HG03457 (cell line): Measurements from ENCODE around the gene SFXN3.

ENCODE experiments used
- ATAC-seq: cut with Tn5 transposase; IDR thresholded peaks from one replicate; pipeline ENCODE4 v1.9.1; 2021; ENCODE audit warnings: moderate number of reproducible peaks; ENCODE audit not compliant: unreplicated experiment

SFXN3 gene

GRCh38 chr10:101071267-101071884, 40.3 kb downstream of the SFXN3 start:
- no peak for ATAC-seq

GRCh38 chr10:101071885-101072433, 40.9 kb downstream of the SFXN3 start:
- ATAC-seq: no peak

- ATAC-seq: no peak
Measured at GRCh38 chr10:101072923-101073322, 41.9 kb downstream of the SFXN3 start.

- ATAC-seq: no peak
Measured at GRCh38 chr10:101073631-101074030, 42.6 kb downstream of the SFXN3 start.

DNA sequence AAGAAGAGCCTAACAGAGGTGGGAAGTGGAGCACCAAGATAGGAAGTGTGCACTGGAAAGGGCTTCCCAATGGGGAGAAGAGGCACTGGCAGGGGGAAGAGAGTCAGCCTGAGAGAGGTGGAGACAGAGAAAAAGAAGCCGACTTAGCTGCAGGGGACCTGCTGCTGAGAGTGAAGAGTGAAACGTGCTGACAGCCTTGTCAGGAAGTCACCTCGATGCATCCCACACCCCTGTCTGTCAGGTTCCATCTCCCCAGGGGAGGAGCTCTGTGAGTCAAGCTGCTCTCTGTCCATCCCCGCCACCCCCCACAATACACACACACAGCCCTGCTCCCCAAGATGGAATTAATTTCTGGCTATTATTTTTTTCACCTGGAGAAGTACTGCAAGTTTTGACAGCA, 44.7 kb downstream of the SFXN3 start:
- no peak for ATAC-seq

- no peak for ATAC-seq
Measured at GRCh38 chr10:101076630-101077029, 45.6 kb downstream of the SFXN3 start.

DNA sequence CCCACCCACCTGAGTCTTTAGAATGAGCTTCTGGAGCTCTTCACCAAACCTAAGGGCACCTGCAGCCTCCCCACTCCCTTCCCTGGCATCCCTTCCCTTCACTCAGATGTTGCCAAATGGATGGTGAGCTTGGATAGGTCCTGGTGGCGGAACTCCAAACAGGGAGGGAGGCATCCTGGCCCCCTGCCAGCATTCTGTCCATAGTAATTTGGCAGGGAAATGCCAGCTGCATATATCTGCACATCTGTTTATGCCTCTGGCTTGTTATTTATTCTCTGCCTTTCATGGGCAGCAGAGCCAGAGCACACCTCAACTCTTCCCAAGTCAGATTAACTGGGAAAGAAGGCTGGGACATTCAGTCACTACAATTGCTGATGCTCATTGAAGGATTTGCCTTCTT, 48.8 kb downstream of the SFXN3 start:
- ATAC-seq: no peak

- no peak for ATAC-seq
Measured at GRCh38 chr10:101080933-101081931, 50.2 kb downstream of the SFXN3 start.

- ATAC-seq: no peak
Measured at GRCh38 chr10:101085846-101086245, 54.8 kb downstream of the SFXN3 start.

DNA sequence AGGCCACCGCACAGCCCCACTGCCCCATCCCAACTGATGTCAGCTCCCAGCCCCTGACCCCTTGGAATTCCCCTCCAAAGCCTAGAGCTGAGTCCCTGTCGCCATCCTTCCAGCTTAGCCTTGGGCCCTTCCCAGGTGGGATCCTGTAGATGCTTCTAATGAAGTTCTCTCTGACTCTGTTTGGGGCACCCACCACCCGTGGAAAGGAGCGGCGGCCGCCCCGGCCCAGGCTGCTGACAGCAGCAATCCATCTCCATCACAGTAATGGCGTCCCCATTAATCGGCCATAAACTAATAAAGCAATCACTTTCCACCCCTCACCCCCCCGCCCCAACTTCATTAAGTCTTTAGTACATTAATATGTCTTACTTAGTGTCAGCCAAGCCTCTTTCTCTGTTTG, 56.3 kb downstream of the SFXN3 start:
- no peak for ATAC-seq

GRCh38 chr10:101087965-101088364, 56.9 kb downstream of the SFXN3 start:
- no peak for ATAC-seq

DNA sequence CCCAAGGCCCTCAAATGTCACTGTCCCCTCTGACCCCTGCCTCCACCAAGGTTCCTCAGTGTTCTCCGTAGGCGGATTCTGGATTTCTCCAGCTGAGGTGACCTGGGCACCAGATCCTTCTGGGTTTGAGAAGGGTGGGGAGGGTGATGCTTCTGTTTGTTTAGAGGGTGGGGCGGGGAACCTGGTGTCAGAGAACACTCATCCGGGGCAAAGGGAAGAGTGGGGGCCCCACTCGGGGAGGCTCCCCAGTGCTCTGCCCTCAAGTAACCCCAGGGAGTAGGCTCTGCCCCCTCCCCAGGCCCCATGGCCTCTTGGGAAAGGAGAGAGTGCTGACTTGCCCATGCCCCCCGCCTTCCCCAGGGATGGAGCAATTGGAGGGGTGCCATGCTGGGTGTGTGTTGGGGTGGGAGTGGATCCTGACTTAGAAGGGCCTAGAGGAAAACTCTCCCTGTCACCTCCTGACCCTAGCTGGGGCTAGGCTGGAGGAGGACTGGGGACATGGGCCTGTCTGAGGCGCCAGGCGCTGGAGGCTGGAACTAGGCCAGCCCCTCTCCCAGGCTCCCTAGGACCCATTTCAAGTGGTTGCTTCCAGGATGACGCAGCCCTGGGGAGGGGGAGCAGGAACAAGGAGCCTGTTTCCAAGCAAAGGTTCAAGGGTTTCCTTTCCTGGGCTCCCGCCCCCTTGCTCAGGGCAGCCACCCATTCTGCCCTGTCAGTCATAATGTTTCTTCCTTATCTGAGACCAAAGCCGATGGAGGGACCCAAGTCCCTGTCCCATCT, 58.7 kb downstream of the SFXN3 start:
- ATAC-seq: no peak

GRCh38 chr10:101090597-101090996, 59.6 kb downstream of the SFXN3 start:
- ATAC-seq: no peak
